Measurements from ENCODE around the gene SEMA5A. TPM values are rescaled to one million over a fixed set of nuclear protein-coding genes. Genes with fewer than 3 reads are reported as not detected.

The SEMA5A gene
- total RNA-seq, 3 donors from 2014 or later = 20.3 to 43.8 (median 33.6) TPM

DNA sequence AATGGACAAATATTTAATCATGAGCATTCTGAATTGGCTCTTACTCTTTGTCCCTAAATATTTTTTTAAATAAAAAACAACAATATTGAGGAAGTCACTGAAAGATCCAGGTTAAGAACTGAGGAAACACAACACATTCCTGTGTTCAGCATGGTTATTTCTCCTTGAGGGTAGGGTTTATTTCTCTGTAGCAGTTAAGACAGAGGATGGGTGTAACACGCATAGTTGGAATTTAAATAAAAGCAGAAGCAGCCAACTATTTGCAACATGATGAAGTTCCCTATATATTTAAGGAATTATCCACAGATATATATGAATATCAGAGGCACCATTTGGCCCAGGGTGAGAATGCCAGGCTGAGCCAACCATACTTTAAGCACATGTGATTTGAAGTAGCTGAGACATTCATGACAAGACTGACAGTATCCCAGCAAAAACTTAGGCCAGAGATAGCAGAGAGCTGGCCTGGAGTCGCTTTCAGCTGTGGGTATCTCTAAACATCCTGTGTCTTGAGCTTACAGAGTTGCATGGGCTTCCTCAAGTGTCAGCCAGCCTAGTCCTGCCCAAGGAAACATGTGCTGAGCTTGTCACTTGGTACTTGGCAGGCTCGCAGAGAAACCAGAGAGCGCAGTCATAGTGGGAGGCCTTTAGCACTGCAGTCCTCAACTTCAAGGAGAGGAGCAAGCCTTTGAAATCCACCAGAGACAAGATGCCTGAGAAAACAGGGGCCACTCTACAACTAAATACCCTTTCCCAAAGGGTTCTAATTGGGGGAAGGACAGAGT is 43.6 kb downstream of the SEMA5A start:
- Histone ChIP-seq H3K9me3 (no peaks in the 10 kb centered on the region), H3K4me3 (no peak overlapping the region), H3K36me3 (ENCODE audit: low read depth) (no peaks in the 10 kb centered on the region), H3K4me1 (ENCODE audit: low read depth) (no peaks in the 10 kb centered on the region)
- DNase-seq (no peak), ATAC-seq (no peak)
- TF ChIP-seq, protein P1, sequence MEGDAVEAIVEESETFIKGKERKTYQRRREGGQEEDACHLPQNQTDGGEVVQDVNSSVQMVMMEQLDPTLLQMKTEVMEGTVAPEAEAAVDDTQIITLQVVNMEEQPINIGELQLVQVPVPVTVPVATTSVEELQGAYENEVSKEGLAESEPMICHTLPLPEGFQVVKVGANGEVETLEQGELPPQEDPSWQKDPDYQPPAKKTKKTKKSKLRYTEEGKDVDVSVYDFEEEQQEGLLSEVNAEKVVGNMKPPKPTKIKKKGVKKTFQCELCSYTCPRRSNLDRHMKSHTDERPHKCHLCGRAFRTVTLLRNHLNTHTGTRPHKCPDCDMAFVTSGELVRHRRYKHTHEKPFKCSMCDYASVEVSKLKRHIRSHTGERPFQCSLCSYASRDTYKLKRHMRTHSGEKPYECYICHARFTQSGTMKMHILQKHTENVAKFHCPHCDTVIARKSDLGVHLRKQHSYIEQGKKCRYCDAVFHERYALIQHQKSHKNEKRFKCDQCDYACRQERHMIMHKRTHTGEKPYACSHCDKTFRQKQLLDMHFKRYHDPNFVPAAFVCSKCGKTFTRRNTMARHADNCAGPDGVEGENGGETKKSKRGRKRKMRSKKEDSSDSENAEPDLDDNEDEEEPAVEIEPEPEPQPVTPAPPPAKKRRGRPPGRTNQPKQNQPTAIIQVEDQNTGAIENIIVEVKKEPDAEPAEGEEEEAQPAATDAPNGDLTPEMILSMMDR (IDR thresholded peaks at IDR 0.05) = no peak
- intact Hi-C loops (cut with DNase I, micrococcal nuclease) = no loop called here

DNA sequence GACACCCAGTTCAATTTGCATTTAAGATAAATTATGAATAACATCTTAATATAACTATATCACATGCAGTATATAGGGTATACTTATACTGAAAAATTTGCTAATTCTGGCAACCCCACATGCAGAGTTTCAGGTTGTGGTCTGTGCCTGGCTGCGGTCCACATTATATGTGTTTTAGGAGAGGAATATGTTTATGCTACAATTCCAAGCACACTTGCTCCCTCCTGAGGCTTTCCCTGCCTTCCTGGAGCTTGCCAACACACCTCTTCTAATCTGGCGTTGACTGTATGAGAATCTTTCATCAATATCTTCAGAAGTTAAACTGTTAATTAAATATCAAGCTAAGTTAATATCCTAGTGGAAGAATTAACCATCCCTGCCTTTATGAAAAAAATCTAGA is 45.2 kb downstream of the SEMA5A start:
- ATAC-seq = no peak
- no peak for DNase-seq
- intact Hi-C loops (cut with DNase I, micrococcal nuclease) = no loop called here

DNA sequence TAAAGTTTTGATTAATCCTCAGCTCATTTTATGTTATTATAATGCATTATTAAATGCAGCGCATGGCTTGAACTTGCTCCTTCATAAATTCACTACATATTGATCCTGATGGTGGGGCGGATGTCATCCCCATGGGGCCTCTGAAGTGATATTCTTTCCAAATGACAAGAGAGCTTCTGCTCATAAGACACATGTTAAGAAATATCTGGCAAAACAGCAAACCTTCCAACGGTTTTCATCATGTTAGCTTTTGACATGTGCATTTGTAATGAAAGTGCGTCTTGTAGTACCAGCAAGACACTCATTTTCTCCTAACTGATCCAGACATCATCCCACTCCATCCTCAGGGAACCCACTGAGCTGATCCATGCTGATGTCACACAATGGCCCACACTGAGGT is 45.7 kb downstream of the SEMA5A start:
- ATAC-seq (no peak), DNase-seq (no peak)
- intact Hi-C loops (cut with DNase I, micrococcal nuclease) = no loop called here
- TF ChIP-seq, protein P1 (IDR thresholded peaks at IDR 0.05) = no peak
- Histone ChIP-seq H3K9me3 (no peaks in the 10 kb centered on the region), H3K4me1 (ENCODE audit: low read depth) (no peaks in the 10 kb centered on the region), H3K36me3 (ENCODE audit: low read depth) (no peaks in the 10 kb centered on the region), H3K4me3 (no peak overlapping the region)

More for the DNA sequence above, 45.2 kb downstream of the SEMA5A start:
- no peak overlapping the region for H3K4me3 ChIP-seq
- no peaks in the 10 kb centered on the region for H3K9me3 ChIP-seq
- TF ChIP-seq, protein P1 (IDR thresholded peaks at IDR 0.05) = no peak
- no peaks in the 10 kb centered on the region for H3K4me1 ChIP-seq (ENCODE audit: low read depth)
- H3K36me3 ChIP-seq (ENCODE audit: low read depth) = no peaks in the 10 kb centered on the region

DNA sequence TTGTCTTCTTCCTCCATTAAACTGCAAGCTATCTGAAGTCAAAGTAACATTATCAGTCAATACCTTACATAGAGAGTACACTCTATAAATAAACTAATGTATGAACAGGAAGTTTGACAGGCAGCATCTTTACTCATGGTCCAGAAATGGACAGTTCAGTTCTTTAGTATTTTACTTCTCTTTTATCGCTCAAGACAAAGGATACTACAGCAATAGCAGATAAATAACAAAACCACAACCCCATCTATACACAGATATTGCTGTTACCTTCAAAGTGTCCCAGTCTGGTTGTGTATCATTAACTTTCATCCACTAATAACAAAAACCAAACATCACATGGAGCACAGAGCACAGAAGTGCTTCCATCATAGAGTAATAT is 46.4 kb downstream of the SEMA5A start:
- intact Hi-C loops (cut with DNase I, micrococcal nuclease) = no loop called here
- ATAC-seq = no peak
- H3K9me3 ChIP-seq = no peaks in the 10 kb centered on the region
- no peaks in the 10 kb centered on the region for H3K36me3 ChIP-seq (ENCODE audit: low read depth)
- H3K4me1 ChIP-seq (ENCODE audit: low read depth) = no peaks in the 10 kb centered on the region
- DNase-seq = no peak
- H3K4me3 ChIP-seq = no peak overlapping the region
- TF ChIP-seq, protein P1 (IDR thresholded peaks at IDR 0.05) = no peak

DNA sequence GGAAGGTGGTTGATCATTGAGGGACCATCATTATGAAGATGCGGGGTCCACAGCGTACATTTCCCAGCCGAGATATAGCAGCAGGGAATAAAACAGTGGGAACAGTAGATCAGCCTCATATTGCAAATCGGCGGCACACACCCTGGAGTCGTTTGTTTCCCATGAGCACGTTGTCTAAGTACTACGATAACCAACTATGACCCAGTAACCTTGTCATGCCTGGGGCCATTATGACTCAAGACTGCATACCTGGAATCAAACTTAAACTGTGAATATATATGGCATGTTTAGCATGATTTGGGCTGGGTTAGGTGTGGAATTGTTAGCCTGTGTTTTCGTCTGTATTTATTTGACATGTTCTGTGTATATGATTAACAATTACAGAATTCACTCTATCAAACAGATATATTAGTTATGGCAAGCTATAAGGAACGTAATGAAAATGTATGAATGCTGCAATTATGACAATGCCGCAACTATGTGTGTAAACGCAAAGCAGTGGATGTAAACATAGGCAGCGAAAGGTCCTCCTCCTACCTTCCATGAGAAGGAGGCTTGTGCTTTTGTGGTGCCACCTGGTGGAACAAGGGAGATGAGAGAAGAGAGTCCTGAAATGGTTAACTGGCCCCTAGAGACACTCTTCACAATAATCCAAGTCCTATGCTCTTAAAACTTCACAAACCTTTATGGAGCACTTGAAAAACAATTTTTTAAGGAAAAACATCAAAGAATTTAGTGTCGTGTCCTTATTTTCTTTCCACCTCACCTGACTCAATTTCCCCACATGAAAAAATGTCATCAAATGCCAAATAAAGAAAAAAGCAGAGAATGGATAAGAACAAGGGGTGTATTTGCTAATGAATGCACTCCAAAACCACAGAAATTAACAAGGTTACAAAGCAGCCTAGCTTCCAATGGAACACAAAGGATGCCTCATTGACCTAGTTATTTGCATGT is 47.1 kb downstream of the SEMA5A start:
- ATAC-seq (no peak), DNase-seq (no peak)
- Histone ChIP-seq H3K9me3 (no peaks in the 10 kb centered on the region), H3K4me3 (no peak overlapping the region), H3K36me3 (ENCODE audit: low read depth) (no peaks in the 10 kb centered on the region), H3K4me1 (ENCODE audit: low read depth) (no peaks in the 10 kb centered on the region)
- TF ChIP-seq, protein P1 (IDR thresholded peaks at IDR 0.05) = no peak
- intact Hi-C loops (cut with DNase I, micrococcal nuclease) = no loop called here
